HCT116 (cell line): ENCODE measurements around the gene HIGD2A.

Experiments used
- CBX3 ChIP-seq: IDR thresholded peaks from 2 replicates; pipeline ENCODE4 v1.6.1; 2012; ENCODE audit warnings: low read depth
- CEBPB ChIP-seq: IDR thresholded peaks from 2 replicates; pipeline ENCODE4 v1.6.1; 2012; ENCODE audit warnings: low read depth
- EGR1 ChIP-seq: IDR thresholded peaks from 2 replicates; pipeline ENCODE4 v1.6.1; 2012; ENCODE audit warnings: low read depth
- EZH2 ChIP-seq: fragments of 200-600 bp; sonication (generic); IDR thresholded peaks from 2 replicates; pipeline ENCODE4 v1.6.1; 2017; ENCODE audit warnings: antibody characterized with exemption, mixed run types
- EZH2phosphoT487 ChIP-seq: fragments of 200-600 bp; IDR thresholded peaks from 2 replicates; pipeline ENCODE4 v1.6.1; 2018; ENCODE audit warnings: antibody characterized with exemption, borderline replicate concordance
- MAX ChIP-seq: IDR thresholded peaks from 2 replicates; pipeline ENCODE4 v1.6.1; 2012
- POLR2A ChIP-seq: IDR thresholded peaks from 2 replicates; pipeline ENCODE4 v1.7.0; 2011; ENCODE audit warnings: borderline replicate concordance; ENCODE audit not compliant: insufficient read depth, insufficient read length; ENCODE audit errors: extremely low read depth
- POLR2AphosphoS5 ChIP-seq: IDR thresholded peaks from 2 replicates; pipeline ENCODE4 v1.6.1; 2011; ENCODE audit warnings: mild to moderate bottlenecking, low read depth, low read length, moderate library complexity
- REST ChIP-seq: IDR thresholded peaks from 2 replicates; pipeline ENCODE4 v1.6.1; 2012; ENCODE audit warnings: low read depth
- ZNF274 ChIP-seq: fragments of 200-500 bp; sonication (Bioruptor generic); IDR thresholded peaks from 2 replicates; pipeline ENCODE4 v1.6.1; 2014; ENCODE audit warnings: mild to moderate bottlenecking, low read depth, low read length, inconsistent platforms
- TF ChIP-seq, protein P1 (sequence below), 3 experiments: fragments of 200-600 bp in 1 of 3; sonication (generic) in 1 of 3; IDR thresholded peaks in 2 of 3; conservative IDR thresholded peaks in 1 of 3; 2 replicates each; pipeline ENCODE4 v1.5.1; 2012 to 2017; ENCODE audit warnings: low read depth in 2 of 3, low read length in 2 of 3, antibody characterized with exemption in 1 of 3, borderline replicate concordance in 1 of 3, control low read depth in 1 of 3, mild to moderate bottlenecking in 1 of 3, mixed read lengths in 1 of 3, mixed run types in 1 of 3, moderate library complexity in 1 of 3; ENCODE audit not compliant: insufficient read depth in 1 of 3

GRCh38 chr5:176356179-176356566, 32.4 kb upstream of the HIGD2A start:
- TF ChIP-seq EZH2 (no peak), CEBPB (no peak), EGR1 (no peak), EZH2phosphoT487 (no peak), MAX (no peak), CBX3 (no peak), POLR2AphosphoS5 (no peak), REST (no peak), POLR2A (no peak), ZNF274 (no peak)
- TF ChIP-seq, protein P1, sequence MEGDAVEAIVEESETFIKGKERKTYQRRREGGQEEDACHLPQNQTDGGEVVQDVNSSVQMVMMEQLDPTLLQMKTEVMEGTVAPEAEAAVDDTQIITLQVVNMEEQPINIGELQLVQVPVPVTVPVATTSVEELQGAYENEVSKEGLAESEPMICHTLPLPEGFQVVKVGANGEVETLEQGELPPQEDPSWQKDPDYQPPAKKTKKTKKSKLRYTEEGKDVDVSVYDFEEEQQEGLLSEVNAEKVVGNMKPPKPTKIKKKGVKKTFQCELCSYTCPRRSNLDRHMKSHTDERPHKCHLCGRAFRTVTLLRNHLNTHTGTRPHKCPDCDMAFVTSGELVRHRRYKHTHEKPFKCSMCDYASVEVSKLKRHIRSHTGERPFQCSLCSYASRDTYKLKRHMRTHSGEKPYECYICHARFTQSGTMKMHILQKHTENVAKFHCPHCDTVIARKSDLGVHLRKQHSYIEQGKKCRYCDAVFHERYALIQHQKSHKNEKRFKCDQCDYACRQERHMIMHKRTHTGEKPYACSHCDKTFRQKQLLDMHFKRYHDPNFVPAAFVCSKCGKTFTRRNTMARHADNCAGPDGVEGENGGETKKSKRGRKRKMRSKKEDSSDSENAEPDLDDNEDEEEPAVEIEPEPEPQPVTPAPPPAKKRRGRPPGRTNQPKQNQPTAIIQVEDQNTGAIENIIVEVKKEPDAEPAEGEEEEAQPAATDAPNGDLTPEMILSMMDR (IDR thresholded peaks at IDR 0.05 in 2 of 3, conservative IDR thresholded peaks at IDR 0.05 in 1 of 3; ENCODE audit: borderline replicate concordance in 1 of 3, insufficient read depth in 1 of 3, low read depth in 2 of 3, low read length in 2 of 3): no peak
